GM12873 (cell line): ENCODE measurements around the gene PBX3.

Experiments
- TF ChIP-seq, protein P1 (sequence below): IDR thresholded peaks from 2 replicates; pipeline ENCODE4 v1.5.1; 2012; ENCODE audit warnings: low read depth, mild to moderate bottlenecking, moderate library complexity, low read length, control low read depth; ENCODE audit not compliant: insufficient read depth; ENCODE audit errors: missing control alignments

The PBX3 gene

DNA sequence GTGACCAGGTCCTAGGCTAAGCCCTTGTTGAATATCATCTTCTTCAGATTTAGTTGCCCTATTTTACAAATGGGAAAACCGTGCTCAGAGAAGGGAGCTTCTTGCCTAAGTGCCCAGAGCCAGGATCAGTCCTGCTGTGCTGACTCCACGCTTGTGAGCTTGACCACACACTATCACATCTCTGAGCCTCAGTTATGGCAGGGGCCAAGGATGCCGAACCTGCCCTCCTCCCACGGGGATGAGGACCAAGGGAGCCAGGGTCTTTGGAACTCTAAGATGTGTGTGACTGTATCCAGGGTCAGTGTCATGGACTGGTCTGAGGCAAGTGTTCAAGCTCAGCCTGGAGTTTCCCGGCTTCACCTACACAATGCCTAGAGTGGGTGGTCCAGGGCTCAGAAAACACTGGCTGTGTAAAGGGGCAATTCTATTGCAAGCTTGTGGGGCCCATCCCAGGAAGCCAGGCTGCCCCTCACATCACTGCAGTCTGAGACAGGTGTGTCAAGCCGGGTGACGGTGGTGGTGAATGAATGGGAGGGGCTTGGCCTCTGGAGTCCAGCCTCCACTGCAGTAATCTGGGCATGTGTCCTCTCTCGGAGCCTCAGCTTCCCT, 235.7 kb downstream of the PBX3 start:
- TF ChIP-seq, protein P1, sequence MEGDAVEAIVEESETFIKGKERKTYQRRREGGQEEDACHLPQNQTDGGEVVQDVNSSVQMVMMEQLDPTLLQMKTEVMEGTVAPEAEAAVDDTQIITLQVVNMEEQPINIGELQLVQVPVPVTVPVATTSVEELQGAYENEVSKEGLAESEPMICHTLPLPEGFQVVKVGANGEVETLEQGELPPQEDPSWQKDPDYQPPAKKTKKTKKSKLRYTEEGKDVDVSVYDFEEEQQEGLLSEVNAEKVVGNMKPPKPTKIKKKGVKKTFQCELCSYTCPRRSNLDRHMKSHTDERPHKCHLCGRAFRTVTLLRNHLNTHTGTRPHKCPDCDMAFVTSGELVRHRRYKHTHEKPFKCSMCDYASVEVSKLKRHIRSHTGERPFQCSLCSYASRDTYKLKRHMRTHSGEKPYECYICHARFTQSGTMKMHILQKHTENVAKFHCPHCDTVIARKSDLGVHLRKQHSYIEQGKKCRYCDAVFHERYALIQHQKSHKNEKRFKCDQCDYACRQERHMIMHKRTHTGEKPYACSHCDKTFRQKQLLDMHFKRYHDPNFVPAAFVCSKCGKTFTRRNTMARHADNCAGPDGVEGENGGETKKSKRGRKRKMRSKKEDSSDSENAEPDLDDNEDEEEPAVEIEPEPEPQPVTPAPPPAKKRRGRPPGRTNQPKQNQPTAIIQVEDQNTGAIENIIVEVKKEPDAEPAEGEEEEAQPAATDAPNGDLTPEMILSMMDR = no peak

DNA sequence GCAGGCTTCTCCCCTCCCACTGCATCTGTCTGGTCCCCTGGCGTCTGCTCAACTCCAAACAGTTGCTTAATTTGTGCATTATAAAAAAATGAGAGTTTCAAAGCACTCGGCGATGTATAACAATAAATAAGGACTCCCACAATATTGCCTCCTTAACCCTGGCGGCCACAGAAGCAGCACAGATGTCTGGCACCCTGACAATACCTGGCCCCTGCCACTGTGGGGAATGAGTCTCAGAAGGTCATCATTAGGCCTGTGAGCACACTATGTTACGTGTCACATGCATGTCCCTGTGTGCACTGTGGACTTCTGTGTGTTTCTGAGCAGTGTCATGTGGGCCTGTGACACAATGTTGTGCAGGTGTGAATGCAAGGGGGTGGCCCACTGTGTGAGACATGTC, 236.5 kb downstream of the PBX3 start:
- TF ChIP-seq, protein P1 = no peak

DNA sequence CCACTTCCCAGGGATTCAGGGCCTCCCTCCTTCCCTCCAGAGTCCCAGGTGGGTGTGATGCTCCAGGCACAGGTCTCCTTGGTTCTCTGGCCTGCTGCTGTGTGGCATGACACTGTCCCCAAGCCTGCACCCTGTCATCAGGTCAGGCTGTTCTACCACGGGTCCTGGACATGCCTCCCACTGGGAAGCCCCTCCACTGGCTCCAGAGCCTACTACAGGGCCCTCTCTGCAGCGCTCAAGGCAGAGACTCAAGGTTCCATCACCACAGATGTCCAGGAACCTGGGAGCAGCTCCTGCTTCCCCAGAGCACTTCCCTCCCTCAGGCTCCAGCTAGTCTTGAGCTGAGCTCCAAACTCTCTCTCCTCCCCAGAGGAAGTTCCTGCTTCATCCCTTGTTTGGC, 237.3 kb downstream of the PBX3 start:
- TF ChIP-seq, protein P1 = no peak

DNA sequence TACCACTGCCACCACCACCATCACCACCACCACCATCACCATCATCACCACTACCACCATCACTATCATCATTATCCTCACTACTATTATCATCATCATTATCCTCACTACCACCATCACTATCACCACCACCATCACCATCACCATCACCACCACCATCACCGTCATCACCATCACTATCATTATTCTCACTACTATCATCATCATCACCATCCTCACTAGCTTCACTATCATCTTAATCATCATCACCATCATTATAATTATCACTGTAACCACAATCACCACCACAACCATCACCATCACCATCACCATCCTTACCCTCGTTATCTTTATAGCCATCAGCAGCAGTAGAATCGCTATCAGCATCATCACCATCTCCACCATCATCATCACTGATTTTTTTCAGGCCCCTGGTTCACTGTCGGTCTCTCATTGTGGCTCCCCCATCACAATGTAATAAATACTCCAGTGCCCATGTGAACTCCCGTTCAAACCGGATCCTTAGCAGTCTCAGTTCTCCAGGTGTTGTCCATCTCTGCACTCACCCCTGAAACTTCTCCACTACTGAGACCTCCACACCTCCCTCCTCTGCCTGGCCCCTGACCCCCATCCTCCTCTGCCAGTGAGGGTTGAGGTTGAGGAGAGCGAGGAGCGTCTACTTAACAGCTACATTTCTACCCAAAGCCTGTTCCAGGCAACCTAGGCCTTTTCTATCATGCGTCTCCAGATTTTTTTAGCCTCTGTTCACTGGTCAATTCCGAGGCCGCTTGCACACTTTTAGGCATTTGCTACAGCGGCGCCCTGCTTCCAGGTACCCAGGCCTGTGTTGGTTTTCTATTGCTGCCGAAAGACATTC, 238.2 kb downstream of the PBX3 start:
- TF ChIP-seq, protein P1 = no peak

DNA sequence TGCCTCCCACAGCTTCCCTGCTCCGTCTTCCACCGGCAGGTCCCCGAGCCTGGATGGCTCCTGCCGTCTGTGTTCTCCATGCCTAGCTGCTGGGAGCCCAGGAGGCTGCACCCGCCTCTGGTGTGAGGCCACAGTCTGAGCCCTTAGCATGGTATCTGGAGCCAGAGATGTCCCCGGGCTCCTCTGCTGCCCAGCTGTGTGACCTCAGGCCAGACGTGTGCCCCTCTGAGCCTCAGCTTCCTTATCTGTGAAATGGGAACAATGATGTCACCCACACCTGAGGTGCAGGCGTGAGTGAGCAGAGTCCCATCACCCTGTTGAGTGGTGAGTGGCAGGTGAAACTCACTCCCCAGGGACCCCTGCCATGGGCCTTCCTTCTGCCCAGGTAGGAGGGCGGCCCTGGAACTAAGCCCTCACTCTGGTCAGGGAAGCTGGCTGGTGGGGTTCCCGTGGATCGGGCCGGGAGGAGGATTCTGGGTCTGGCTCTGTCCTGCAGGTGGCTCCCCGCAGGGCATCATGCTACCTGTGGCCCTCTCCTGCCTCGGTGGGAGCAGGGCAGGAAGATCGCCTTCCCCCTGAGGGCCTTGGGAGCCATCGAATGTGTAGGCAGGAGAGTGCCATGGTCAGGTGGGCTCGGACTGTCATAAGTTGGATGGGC, 239.0 kb downstream of the PBX3 start:
- TF ChIP-seq, protein P1 = no peak

DNA sequence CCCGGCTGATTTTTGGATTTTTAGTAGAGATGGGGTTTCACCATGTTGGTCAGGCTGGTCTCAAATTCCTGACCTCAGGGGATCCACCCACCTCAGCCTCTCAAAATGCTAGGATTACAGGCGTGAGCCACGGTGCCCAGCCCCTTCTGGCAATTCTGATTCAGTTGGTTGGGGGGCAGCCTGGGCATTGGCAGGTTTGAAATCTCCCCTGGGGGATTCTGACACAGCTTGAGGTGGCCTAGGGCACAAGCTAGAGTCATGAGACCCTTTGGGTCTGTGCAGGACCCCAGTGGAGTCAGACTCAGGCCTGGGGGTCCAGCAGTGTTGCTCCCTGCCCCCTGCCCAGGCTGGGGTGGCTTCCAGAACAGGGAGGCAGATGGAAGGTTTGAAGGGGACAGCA, 239.8 kb downstream of the PBX3 start:
- TF ChIP-seq, protein P1 = no peak

DNA sequence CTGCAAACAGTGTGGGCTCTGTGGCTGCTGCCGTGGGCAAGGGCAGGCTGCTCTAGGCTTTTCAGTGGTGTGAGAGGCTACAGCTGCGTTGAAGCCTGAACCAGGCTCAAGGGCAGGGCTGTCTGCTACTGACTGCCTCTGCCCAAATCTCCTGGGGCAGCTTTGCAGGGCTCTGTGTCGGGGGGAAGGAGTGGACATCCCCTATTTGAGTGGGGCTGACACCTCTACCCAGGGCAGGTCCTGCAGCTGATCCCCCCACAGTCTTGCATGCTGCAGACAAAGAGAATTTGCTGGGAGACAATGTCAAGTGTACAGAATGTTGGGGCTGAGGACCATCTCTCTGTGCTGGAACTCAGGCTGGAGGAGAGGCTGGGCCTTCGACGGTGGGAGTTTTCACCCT, 240.2 kb downstream of the PBX3 start:
- TF ChIP-seq, protein P1 = no peak
